K562 (cell line): ENCODE results near the gene SPPL3.

ENCODE experiments used
- PRPF4 ChIP-seq: fragments of 200-400 bp; formaldehyde crosslinking; IDR thresholded peaks from one replicate; pipeline ENCODE4 v1.6.1; 2017; ENCODE audit warnings: low read length, low read depth, mild to moderate bottlenecking; ENCODE audit not compliant: insufficient read depth, poor library complexity, severe bottlenecking
- REST ChIP-seq, 2 experiments: fragments of 450-650 bp; formaldehyde crosslinking in 1 of 2; IDR thresholded peaks; 2 replicates each; pipeline versions ENCODE4 v1.4.0 to v1.6.1; 2014 to 2020; ENCODE audit warnings: mild to moderate bottlenecking in 2 of 2, borderline replicate concordance in 1 of 2, low read depth in 1 of 2
- RFX5 ChIP-seq: IDR thresholded peaks from 2 replicates; pipeline ENCODE4 v1.6.1; 2011; ENCODE audit warnings: low read depth, mild to moderate bottlenecking, improper control_type of control experiment, low read length
- SIX5 ChIP-seq, 2 experiments: IDR thresholded peaks; 2 replicates each; pipeline ENCODE4 v1.6.1; 2011; ENCODE audit warnings: low read length in 2 of 2, borderline replicate concordance in 1 of 2, low read depth in 1 of 2, mild to moderate bottlenecking in 1 of 2, moderate library complexity in 1 of 2; ENCODE audit not compliant: insufficient read depth in 1 of 2
- SUPT5H ChIP-seq: fragments of 450-650 bp; IDR thresholded peaks from 2 replicates; pipeline ENCODE4 v1.6.1; 2016
- ZC3H4 ChIP-seq: sonication (generic); formaldehyde crosslinking; IDR thresholded peaks from 2 replicates; pipeline ENCODE4 v1.9.0; 2021; ENCODE audit warnings: missing genetic modification reagents, borderline replicate concordance
- ZNF3 ChIP-seq: fragments of 250-450 bp; sonication (Bioruptor Pico); IDR thresholded peaks from 2 replicates; pipeline ENCODE4 v1.5.0; 2021; ENCODE audit warnings: mild to moderate bottlenecking, moderate library complexity

DNA sequence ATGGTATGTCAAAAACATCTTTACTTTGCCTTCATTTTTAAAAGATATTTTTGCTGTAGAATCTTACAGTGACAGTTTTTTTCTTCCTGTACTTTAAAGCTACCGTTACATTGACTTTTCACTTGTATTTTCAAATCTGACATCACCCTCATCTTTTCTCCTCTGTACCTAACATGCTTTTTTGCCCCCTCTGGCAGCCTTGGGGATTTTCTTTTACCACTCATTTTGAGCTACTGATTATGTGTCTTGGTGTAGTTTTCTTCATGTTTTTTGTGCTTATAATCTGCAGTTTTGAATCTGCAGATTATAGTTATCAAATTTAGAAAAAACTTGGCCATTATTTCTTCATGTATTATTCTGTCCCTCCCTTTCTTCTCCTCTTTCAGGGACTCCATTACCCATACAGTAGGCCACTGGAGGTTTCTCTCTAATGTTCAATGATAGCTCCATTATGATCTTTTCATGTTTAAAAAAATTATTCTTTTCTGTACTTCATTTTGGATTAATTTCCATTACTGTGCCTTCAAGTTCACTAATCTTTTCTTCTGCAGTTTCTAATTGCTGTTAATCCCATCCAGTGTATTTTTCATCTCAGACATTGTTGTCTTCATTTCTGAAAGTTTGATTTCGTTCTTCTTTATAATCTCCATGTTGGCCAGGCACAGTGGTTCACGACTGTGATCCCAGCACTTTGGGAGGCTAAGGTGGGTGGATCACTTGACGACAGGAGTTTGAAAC is 108.5 kb downstream of the SPPL3 start:
- no peak for TF ChIP-seq PRPF4
- TF ChIP-seq REST (IDR thresholded peaks at IDR 0.05; ENCODE audit: borderline replicate concordance), result no peak
- no peak for TF ChIP-seq REST (CRISPR knock-in tag; IDR thresholded peaks at IDR 0.05; ENCODE audit: low read depth)
- no peak for TF ChIP-seq ZC3H4 (CRISPR knock-in tag)
- TF ChIP-seq RFX5, result no peak
- TF ChIP-seq SUPT5H, result no peak
- no peak for TF ChIP-seq SIX5 (IDR thresholded peaks at IDR 0.05; ENCODE audit: borderline replicate concordance in 1 of 2, insufficient read depth in 1 of 2, low read depth in 1 of 2, low read length in 2 of 2)
- TF ChIP-seq ZNF3 (CRISPR knock-in tag), result no peak
